ENCODE measurements around the gene METTL9.

DNA sequence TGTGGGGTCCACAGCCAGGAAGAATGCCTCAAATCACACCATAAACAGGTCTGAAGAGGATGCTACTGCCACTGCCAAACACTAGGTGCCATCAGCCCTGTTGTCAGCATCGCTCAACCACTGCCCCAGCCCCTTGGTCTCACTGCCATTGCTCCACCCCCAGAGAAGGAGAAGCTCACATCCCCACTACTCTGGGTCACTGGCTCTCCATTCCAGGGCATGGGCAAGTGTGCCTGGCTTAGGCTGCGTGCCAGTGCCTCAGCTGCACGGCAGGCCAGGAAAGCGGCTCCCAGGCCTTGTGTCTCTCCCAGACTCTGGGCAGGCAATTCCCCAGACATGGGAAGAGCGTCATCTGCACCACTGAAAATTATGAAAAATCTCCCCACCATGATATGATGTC is 54.2 kb downstream of the METTL9 start:
- TF ChIP-seq, protein P1, sequence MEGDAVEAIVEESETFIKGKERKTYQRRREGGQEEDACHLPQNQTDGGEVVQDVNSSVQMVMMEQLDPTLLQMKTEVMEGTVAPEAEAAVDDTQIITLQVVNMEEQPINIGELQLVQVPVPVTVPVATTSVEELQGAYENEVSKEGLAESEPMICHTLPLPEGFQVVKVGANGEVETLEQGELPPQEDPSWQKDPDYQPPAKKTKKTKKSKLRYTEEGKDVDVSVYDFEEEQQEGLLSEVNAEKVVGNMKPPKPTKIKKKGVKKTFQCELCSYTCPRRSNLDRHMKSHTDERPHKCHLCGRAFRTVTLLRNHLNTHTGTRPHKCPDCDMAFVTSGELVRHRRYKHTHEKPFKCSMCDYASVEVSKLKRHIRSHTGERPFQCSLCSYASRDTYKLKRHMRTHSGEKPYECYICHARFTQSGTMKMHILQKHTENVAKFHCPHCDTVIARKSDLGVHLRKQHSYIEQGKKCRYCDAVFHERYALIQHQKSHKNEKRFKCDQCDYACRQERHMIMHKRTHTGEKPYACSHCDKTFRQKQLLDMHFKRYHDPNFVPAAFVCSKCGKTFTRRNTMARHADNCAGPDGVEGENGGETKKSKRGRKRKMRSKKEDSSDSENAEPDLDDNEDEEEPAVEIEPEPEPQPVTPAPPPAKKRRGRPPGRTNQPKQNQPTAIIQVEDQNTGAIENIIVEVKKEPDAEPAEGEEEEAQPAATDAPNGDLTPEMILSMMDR (IDR thresholded peaks at IDR 0.05; ENCODE audit: low read depth, low read length, missing input control), result no peak
- TF ChIP-seq SP1 (IDR thresholded peaks at IDR 0.05), result no peak
- TF ChIP-seq, protein P2, sequence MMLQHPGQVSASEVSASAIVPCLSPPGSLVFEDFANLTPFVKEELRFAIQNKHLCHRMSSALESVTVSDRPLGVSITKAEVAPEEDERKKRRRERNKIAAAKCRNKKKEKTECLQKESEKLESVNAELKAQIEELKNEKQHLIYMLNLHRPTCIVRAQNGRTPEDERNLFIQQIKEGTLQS (IDR thresholded peaks at IDR 0.05), result no peak
